ENCODE data around the gene MEMO1. TPM values are rescaled to one million over a fixed set of nuclear protein-coding genes. Genes with fewer than 3 reads are reported as not detected.
A peak's percentile ranks its signal among the peaks of the same experiment; 100 is the strongest.

The MEMO1 gene
- total and polyA plus RNA-seq, 8 donors: 10.5 to 20.4 (median 16.3) TPM

- ATAC-seq (peak in 3 of 4 donors; percentile 16 to 50 (median 30)), FAIRE-seq (no peak), DNase-seq (no peak)
- no peaks in the 10 kb centered on the region for H3K27me3 ChIP-seq
- no peak overlapping the region for H3K27ac ChIP-seq
- no peaks in the 10 kb centered on the region for H3K9me3 ChIP-seq
- intact Hi-C loops (cut with DNase I): no loop called here
- H3K36me3 ChIP-seq: no peaks in the 10 kb centered on the region
- 91 to 92% methylated on average over 2 of the region's 2 CpGs for WGBS, 2 donors
- no peak for TF ChIP-seq CTCF (IDR thresholded peaks at IDR 0.05)
- peaks cover 0 to 4% (median 0%) of the 10 kb centered on the region in 3 donors for H3K4me1 ChIP-seq
- no peak overlapping the region for H3K4me3 ChIP-seq
Measured at GRCh38 chr2:31987454-31988220, 23.2 kb downstream of the MEMO1 start.

- 76 to 81% methylated on average over 3 of the region's 3 CpGs for WGBS, 2 donors
- no peak for TF ChIP-seq CTCF (IDR thresholded peaks at IDR 0.05)
- DNase-seq: no peak
- Histone ChIP-seq H3K4me3 (no peak overlapping the region), H3K27ac (no peak overlapping the region), H3K27me3 (no peaks in the 10 kb centered on the region), H3K9me3 (no peaks in the 10 kb centered on the region), H3K4me1 (peaks cover 0 to 4% (median 0%) of the 10 kb centered on the region in 3 donors), H3K36me3 (no peaks in the 10 kb centered on the region)
- FAIRE-seq: no peak
- intact Hi-C loops (cut with DNase I): no loop called here
- ATAC-seq: no peak
Measured at GRCh38 chr2:31986906-31987305, 23.9 kb downstream of the MEMO1 start.

GRCh38 chr2:31983762-31984467, 26.9 kb downstream of the MEMO1 start:
- H3K4me3 ChIP-seq: no peak overlapping the region
- H3K4me1 ChIP-seq: peaks cover 0 to 4% (median 3%) of the 10 kb centered on the region in 3 donors
- H3K27me3 ChIP-seq: no peaks in the 10 kb centered on the region
- no peak overlapping the region for H3K27ac ChIP-seq
- no peaks in the 10 kb centered on the region for H3K36me3 ChIP-seq
- TF ChIP-seq CTCF (IDR thresholded peaks at IDR 0.05): no peak
- WGBS, 2 donors: 94 to 95% methylated on average over 5 of the region's 5 CpGs
- intact Hi-C loops (cut with DNase I): no loop called here
- ATAC-seq: no peak
- FAIRE-seq: no peak
- no peak for DNase-seq
- no peaks in the 10 kb centered on the region for H3K9me3 ChIP-seq

GRCh38 chr2:31980674-31981356, 30.0 kb downstream of the MEMO1 start:
- peak; percentile 13 for FAIRE-seq
- DNase-seq: no peak
- Histone ChIP-seq H3K9me3 (no peaks in the 10 kb centered on the region), H3K27ac (no peak overlapping the region), H3K36me3 (no peaks in the 10 kb centered on the region), H3K27me3 (no peaks in the 10 kb centered on the region), H3K4me1 (peaks cover 0 to 4% (median 3%) of the 10 kb centered on the region in 3 donors), H3K4me3 (no peak overlapping the region)
- peak in 3 of 4 donors; percentile 67 to 85 (median 81) for ATAC-seq
- WGBS, 2 donors: 58 to 61% methylated on average over 6 of the region's 6 CpGs
- intact Hi-C loops (cut with DNase I): no loop called here
- TF ChIP-seq CTCF (IDR thresholded peaks at IDR 0.05): no peak
